ENCODE measurements around the gene ACVR2A. TPM values are rescaled to one million over a fixed set of nuclear protein-coding genes. Genes with fewer than 3 reads are reported as not detected.

The ACVR2A gene
- total RNA-seq, 1 donor from 2014 or later = 22.9 TPM

GRCh38 chr2:147810883-147811765 is 33.7 kb upstream of the ACVR2A start:
- H3K4me3 Mint-ChIP-seq (ENCODE audit: unreplicated experiment) = no peak overlapping the region

GRCh38 chr2:147818741-147819140 is 26.1 kb upstream of the ACVR2A start:
- Mint-ChIP-seq H3K9me3 (ENCODE audit: unreplicated experiment) (no peaks in the 10 kb centered on the region), H3K4me3 (ENCODE audit: unreplicated experiment) (no peak overlapping the region), H3K4me1 (ENCODE audit: unreplicated experiment) (no peaks in the 10 kb centered on the region), H3K36me3 (ENCODE audit: low read depth, unreplicated experiment) (no peaks in the 10 kb centered on the region), H3K27ac (ENCODE audit: unreplicated experiment) (no peak overlapping the region), H3K27me3 (ENCODE audit: unreplicated experiment) (no peaks in the 10 kb centered on the region)
- no peak for DNase-seq (ENCODE audit: low spot score)
- TF ChIP-seq, protein P1, sequence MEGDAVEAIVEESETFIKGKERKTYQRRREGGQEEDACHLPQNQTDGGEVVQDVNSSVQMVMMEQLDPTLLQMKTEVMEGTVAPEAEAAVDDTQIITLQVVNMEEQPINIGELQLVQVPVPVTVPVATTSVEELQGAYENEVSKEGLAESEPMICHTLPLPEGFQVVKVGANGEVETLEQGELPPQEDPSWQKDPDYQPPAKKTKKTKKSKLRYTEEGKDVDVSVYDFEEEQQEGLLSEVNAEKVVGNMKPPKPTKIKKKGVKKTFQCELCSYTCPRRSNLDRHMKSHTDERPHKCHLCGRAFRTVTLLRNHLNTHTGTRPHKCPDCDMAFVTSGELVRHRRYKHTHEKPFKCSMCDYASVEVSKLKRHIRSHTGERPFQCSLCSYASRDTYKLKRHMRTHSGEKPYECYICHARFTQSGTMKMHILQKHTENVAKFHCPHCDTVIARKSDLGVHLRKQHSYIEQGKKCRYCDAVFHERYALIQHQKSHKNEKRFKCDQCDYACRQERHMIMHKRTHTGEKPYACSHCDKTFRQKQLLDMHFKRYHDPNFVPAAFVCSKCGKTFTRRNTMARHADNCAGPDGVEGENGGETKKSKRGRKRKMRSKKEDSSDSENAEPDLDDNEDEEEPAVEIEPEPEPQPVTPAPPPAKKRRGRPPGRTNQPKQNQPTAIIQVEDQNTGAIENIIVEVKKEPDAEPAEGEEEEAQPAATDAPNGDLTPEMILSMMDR (IDR thresholded peaks at IDR 0.05; ENCODE audit: unreplicated experiment) = no peak

More at GRCh38 chr2:147810883-147811765, 33.7 kb upstream of the ACVR2A start:
- no peaks in the 10 kb centered on the region for H3K36me3 Mint-ChIP-seq (ENCODE audit: low read depth, unreplicated experiment)
- H3K27me3 Mint-ChIP-seq (ENCODE audit: unreplicated experiment) = no peaks in the 10 kb centered on the region
- TF ChIP-seq, protein P1 (IDR thresholded peaks at IDR 0.05; ENCODE audit: unreplicated experiment) = no peak
- no peak for DNase-seq (ENCODE audit: low spot score)
- H3K4me1 Mint-ChIP-seq (ENCODE audit: unreplicated experiment) = no peaks in the 10 kb centered on the region
- no peak overlapping the region for H3K27ac Mint-ChIP-seq (ENCODE audit: unreplicated experiment)
- no peaks in the 10 kb centered on the region for H3K9me3 Mint-ChIP-seq (ENCODE audit: unreplicated experiment)

DNA sequence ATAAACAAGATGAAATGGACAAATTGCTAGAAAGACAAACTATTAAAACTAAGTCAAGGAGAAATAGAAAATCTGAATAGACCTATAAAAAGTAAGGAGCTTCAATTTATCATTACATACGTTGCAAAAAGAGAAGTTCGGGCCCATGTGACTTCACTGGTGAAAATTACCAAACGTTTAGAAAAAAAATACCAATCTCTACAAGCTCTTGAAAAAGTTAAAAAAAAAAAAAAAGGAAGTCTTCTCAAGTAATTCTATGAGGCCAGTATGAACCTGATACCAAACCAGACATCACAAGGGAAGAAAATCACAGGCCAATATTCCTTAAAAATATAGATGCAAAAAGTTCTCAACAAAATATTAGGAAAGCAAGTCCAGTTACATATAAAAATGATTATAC is 20.2 kb upstream of the ACVR2A start:
- TF ChIP-seq, protein P1 (IDR thresholded peaks at IDR 0.05; ENCODE audit: unreplicated experiment) = no peak
- H3K9me3 Mint-ChIP-seq (ENCODE audit: unreplicated experiment) = no peaks in the 10 kb centered on the region
- H3K27ac Mint-ChIP-seq (ENCODE audit: unreplicated experiment) = no peak overlapping the region
- no peaks in the 10 kb centered on the region for H3K27me3 Mint-ChIP-seq (ENCODE audit: unreplicated experiment)
- no peak for DNase-seq (ENCODE audit: low spot score)
- no peak overlapping the region for H3K4me3 Mint-ChIP-seq (ENCODE audit: unreplicated experiment)
- no peaks in the 10 kb centered on the region for H3K36me3 Mint-ChIP-seq (ENCODE audit: low read depth, unreplicated experiment)
- H3K4me1 Mint-ChIP-seq (ENCODE audit: unreplicated experiment) = no peaks in the 10 kb centered on the region

DNA sequence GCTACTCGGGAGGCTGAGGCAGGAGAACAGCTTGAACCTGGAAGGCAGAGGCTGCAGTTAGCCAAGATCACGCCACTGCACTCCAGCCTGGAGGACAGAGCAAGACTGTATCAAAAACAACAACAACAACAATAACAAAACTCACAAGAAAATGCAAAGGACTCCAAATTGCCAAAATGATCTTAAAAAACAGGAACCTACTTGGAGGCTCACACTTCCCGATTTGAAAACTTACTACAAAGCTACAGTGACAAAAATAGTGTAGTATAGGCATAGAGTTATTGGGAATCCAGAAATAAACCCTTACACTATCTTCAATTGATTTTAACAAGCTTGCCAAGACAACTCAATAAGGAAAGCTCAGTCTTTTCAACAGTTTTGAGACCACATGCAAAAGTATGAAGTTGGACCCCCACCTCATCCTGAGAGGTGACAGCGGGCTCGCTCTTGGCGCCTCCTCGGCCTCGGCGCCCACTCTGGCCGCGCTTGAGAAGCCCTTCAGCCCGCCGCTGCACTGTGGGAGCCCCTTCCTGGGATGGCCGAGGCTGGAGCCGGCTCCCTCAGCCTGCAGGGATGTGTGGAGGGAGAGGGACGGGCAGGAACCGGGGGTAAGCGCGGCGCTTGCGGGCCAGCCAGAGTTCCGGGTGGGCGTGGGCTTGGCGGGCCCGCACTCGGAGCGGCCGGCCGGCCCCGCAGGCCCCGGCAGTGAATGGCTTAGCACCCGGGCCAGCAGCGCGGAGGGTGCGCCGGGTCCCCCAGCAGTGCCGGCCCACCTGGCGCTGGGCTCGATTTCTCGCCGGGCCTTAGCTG is 18.3 kb upstream of the ACVR2A start:
- Mint-ChIP-seq H3K27ac (ENCODE audit: unreplicated experiment) (no peak overlapping the region), H3K4me1 (ENCODE audit: unreplicated experiment) (no peaks in the 10 kb centered on the region), H3K9me3 (ENCODE audit: unreplicated experiment) (no peaks in the 10 kb centered on the region), H3K36me3 (ENCODE audit: low read depth, unreplicated experiment) (no peaks in the 10 kb centered on the region), H3K27me3 (ENCODE audit: unreplicated experiment) (no peaks in the 10 kb centered on the region), H3K4me3 (ENCODE audit: unreplicated experiment) (no peak overlapping the region)
- TF ChIP-seq, protein P1 (IDR thresholded peaks at IDR 0.05; ENCODE audit: unreplicated experiment) = no peak
- DNase-seq (ENCODE audit: low spot score) = no peak

GRCh38 chr2:147827088-147827375 is 17.8 kb upstream of the ACVR2A start:
- H3K27ac Mint-ChIP-seq (ENCODE audit: unreplicated experiment) = no peak overlapping the region

More at GRCh38 chr2:147827088-147827375, 17.8 kb upstream of the ACVR2A start:
- Mint-ChIP-seq H3K9me3 (ENCODE audit: unreplicated experiment) (no peaks in the 10 kb centered on the region), H3K27me3 (ENCODE audit: unreplicated experiment) (no peaks in the 10 kb centered on the region), H3K4me3 (ENCODE audit: unreplicated experiment) (no peak overlapping the region), H3K4me1 (ENCODE audit: unreplicated experiment) (no peaks in the 10 kb centered on the region), H3K36me3 (ENCODE audit: low read depth, unreplicated experiment) (no peaks in the 10 kb centered on the region)
- TF ChIP-seq, protein P1 (IDR thresholded peaks at IDR 0.05; ENCODE audit: unreplicated experiment) = no peak
- DNase-seq (ENCODE audit: low spot score) = no peak
